ENCODE data around the gene SESTD1.
"Not testable (repeated sequence)": the region's sequence is repeated elsewhere in the genome, so short reads cannot be mapped to it uniquely, and the experiment has no call there.

The SESTD1 gene

DNA sequence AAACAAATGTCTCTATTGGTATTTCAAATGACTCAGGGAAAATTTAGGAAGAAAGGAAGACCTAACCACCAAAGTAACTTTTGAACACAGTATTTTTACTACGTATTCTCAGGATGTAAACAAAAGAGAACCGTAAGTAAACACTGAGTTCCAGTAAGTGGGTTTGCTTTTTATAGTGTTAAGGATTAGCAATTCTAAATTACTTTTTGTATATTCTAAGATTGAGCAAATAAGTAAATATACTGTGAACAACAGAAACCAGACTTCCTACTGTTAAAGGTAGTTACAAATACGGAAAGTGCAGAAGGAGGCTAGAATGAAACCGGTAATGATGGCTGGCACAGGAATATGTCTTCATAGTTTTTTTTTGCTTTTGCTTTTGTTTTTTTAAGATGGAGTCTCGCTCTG is 31.5 kb downstream of the SESTD1 start:
- no peak overlapping the region for H3K4me3 ChIP-seq (ENCODE audit: low read length)
- TF ChIP-seq, protein P1, sequence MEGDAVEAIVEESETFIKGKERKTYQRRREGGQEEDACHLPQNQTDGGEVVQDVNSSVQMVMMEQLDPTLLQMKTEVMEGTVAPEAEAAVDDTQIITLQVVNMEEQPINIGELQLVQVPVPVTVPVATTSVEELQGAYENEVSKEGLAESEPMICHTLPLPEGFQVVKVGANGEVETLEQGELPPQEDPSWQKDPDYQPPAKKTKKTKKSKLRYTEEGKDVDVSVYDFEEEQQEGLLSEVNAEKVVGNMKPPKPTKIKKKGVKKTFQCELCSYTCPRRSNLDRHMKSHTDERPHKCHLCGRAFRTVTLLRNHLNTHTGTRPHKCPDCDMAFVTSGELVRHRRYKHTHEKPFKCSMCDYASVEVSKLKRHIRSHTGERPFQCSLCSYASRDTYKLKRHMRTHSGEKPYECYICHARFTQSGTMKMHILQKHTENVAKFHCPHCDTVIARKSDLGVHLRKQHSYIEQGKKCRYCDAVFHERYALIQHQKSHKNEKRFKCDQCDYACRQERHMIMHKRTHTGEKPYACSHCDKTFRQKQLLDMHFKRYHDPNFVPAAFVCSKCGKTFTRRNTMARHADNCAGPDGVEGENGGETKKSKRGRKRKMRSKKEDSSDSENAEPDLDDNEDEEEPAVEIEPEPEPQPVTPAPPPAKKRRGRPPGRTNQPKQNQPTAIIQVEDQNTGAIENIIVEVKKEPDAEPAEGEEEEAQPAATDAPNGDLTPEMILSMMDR (conservative IDR thresholded peaks at IDR 0.05; ENCODE audit: low read depth, low read length): no peak
- DNase-seq (ENCODE audit: low read depth): no peak

DNA sequence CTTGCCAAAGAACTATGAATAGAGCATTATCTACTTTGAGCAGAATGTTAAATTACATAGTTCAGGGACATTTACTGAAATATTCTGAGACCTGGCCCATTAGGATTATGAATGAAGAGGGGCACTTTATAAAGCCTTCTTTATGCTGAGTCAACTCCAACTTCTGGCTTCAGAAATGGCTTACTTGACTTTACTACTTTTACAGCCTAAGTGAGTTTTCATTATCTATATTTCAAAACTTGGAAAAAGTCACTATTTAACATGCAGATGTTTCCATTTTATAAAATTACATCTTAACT is 37.7 kb downstream of the SESTD1 start:
- no peak for DNase-seq (ENCODE audit: low read depth)
- TF ChIP-seq, protein P1 (conservative IDR thresholded peaks at IDR 0.05; ENCODE audit: low read depth, low read length): no peak
- no peak overlapping the region for H3K4me3 ChIP-seq (ENCODE audit: low read length)

DNA sequence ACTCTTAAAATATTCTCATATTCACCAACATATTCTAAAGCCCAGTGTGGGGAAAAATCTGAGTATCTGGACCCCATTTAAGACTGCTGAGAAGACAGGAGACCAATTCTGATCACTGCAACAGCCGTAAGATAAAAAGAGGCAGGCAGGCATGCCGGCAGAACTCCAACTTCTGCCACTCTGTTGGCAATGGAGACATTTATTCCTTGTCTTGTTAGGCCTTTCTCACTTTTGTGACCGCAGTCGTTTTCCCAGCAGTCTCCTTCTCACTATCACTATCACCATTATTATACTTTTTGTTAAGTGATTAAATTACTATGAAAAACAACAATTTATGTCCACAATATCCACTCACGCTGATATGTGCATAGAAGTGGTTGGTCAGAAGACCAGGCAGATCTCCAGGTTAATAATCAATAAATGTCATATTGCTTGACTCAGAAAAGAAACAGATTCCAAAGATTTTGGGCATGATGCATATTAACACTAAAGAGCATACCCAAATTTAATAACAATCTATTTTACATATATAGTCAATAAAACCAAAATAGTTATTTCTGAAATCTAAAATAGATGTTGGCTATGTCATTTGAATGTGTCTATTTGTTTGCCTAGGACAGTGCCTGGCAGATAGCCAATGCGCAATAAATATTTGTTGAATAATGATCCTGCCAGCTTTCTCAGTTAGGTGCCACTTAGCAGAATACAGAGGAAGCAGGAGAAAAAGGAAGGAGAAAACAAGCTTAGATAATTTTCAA is 38.2 kb downstream of the SESTD1 start:
- no peak overlapping the region for H3K4me3 ChIP-seq (ENCODE audit: low read length)

DNA sequence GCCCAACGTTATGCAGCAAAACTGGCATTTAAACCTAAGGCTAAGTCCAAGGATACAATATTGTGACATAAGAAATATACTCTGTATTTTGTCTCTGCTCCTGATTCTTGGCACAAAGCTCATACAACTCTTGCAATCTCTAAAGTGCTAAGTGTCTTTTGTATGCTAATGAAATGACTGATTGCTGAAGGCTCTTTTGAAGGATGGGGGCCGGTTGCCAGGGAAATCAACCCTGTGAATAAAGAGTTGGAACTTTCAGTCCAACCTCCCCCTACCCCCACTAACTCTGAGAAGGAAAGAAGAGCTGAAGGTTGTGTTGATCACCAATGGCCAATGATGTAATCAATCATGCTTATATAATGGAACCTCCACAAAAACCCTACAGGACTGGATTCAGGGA is 40.3 kb downstream of the SESTD1 start:
- DNase-seq (ENCODE audit: low read depth): no peak
- no peak overlapping the region for H3K4me3 ChIP-seq (ENCODE audit: low read length)
- TF ChIP-seq, protein P1 (conservative IDR thresholded peaks at IDR 0.05; ENCODE audit: low read depth, low read length): no peak

More for the DNA sequence above, 38.2 kb downstream of the SESTD1 start:
- TF ChIP-seq, protein P1 (conservative IDR thresholded peaks at IDR 0.05; ENCODE audit: low read depth, low read length): no peak
- no peak for DNase-seq (ENCODE audit: low read depth)

DNA sequence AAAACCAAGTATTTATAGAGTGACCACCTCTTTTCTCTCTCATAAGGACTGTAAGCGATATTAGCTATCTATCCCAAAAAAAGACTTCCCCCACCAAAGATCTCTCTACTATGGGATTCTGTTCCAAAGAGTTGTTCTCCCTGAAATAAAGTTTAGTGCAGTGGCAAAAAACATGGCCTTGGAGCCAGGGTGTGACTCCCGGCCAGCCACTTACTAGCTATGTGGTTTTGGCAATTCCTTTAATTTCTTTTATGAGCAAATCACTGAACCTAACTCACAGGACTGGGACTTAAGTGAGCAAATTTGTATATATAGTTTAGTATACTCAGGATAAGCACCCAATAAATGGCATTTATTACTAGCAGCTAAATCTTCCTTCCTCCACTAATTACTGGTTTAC is 42.6 kb downstream of the SESTD1 start:
- TF ChIP-seq, protein P1 (conservative IDR thresholded peaks at IDR 0.05; ENCODE audit: low read depth, low read length): no peak
- DNase-seq (ENCODE audit: low read depth): no peak
- H3K4me3 ChIP-seq (ENCODE audit: low read length): no peak overlapping the region

DNA sequence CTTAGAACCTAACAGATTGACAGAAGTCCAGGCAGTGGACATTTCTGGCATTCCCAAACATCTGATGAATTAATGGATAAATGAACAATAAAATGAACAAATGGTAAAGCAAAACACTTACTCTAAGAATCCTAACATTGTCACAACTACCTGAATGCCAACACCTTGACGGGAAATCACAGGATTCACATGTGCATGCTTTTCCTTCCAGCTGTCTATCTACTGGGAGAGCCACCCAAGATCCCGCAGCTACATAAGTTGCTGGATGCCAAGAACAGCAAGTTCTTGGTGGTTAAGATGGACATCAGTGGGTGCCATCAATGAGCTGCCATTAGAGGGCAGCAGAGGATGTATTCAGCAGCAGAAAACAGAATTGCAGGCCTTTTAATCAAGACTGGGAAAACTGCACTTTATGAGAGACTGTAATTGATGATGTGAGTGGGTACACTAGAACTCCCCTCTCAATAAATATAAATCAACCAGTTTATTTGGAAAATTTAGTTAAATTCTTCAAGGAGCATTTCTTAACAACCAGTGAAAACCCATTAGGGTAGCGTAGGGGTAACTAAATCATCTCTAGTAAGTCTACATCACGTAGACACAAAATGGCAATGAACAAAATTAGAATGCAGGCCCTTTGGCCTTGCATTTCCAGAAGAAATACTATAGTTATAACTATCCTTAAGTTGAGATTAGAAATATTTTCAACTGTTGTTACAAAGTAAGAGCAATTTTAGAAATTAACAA is 45.6 kb downstream of the SESTD1 start:
- no peak overlapping the region for H3K4me3 ChIP-seq (ENCODE audit: low read length)
- TF ChIP-seq, protein P1 (conservative IDR thresholded peaks at IDR 0.05; ENCODE audit: low read depth, low read length): peak; percentile 95
- peak; percentile 51 for DNase-seq (ENCODE audit: low read depth)

DNA sequence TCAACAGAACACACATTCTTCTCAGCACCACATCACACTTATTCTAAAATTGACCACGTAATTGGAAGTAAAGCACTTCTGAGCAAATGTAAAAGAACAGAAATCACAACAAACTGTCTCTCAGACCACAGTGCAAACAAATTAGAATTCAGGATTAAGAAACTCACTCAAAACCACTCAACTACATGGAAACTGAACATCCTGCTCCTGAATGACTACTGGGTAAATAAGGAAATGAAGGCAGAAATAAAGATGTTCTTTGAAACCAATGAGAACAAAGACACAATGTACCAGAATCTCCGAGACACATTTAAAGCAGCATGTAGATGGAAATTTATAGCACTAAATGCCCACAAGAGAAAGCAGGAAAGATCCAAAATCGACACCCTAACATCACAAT is 50.0 kb downstream of the SESTD1 start:
- H3K4me3 ChIP-seq (ENCODE audit: low read length); DNase-seq (ENCODE audit: low read depth): not testable (repeated sequence)

Data from retinal pigment epithelial cell (primary cell).